Liver (tissue), 9 donors: ENCODE data around the gene BCAR3. TPM values are rescaled to one million over a fixed set of nuclear protein-coding genes. Genes with fewer than 3 reads are reported as not detected.

Experiments used
- DNase-seq: peaks from one replicate; pipeline ENCODE4 v3.0.0-alpha.2; 2017; ENCODE audit warnings: low spot score
- H3K27ac ChIP-seq, 2 donors: one replicate each; pipeline ENCODE4 v1.7.0; 2013; ENCODE audit warnings: inconsistent platforms in 2 of 2, low read length in 2 of 2, control low read depth in 1 of 2, low read depth in 1 of 2, mild to moderate bottlenecking in 1 of 2
- H3K27me3 ChIP-seq, 4 donors: one replicate each; pipeline versions ENCODE4 v1.6.1 to v1.7.0; 2013; ENCODE audit warnings: low read length in 3 of 4, inconsistent platforms in 1 of 4, mild to moderate bottlenecking in 1 of 4, moderate library complexity in 1 of 4; ENCODE audit not compliant: control insufficient read depth in 4 of 4, insufficient read depth in 4 of 4
- H3K36me3 ChIP-seq, 4 donors: one replicate each; pipeline versions ENCODE4 v1.6.1 to v1.7.0; 2013; ENCODE audit warnings: low read length in 3 of 4, mild to moderate bottlenecking in 3 of 4, low read depth in 1 of 4, moderate library complexity in 1 of 4; ENCODE audit not compliant: control insufficient read depth in 4 of 4, insufficient read depth in 3 of 4
- H3K4me1 ChIP-seq, 4 donors: one replicate each; pipeline versions ENCODE4 v1.6.1 to v1.7.0; 2013; ENCODE audit warnings: low read length in 3 of 4, mild to moderate bottlenecking in 3 of 4, moderate library complexity in 1 of 4; ENCODE audit not compliant: control insufficient read depth in 4 of 4, insufficient read depth in 4 of 4
- H3K4me3 ChIP-seq, 3 donors: one replicate each; pipeline versions ENCODE4 v1.6.1 to v1.7.0; 2013; ENCODE audit warnings: low read length in 3 of 3, control low read depth in 1 of 3, low read depth in 1 of 3, mild to moderate bottlenecking in 1 of 3
- H3K9ac ChIP-seq, 2 donors: one replicate each; pipeline ENCODE4 v1.7.0; 2013; ENCODE audit warnings: low read length in 2 of 2, mild to moderate bottlenecking in 2 of 2, moderate library complexity in 2 of 2, control low read depth in 1 of 2, low read depth in 1 of 2
- H3K9me3 ChIP-seq, 4 donors: one replicate each; pipeline versions ENCODE4 v1.6.1 to v1.7.0; 2013; ENCODE audit warnings: low read length in 3 of 4; ENCODE audit not compliant: control insufficient read depth in 4 of 4
- EGR1 ChIP-seq, 2 donors: IDR thresholded peaks; 2 replicates each; pipeline ENCODE4 v1.6.1; 2016 to 2018; ENCODE audit warnings: antibody characterized with exemption in 2 of 2, low read depth in 2 of 2
- FOXA1 ChIP-seq: IDR thresholded peaks from 2 replicates; pipeline ENCODE4 v1.6.1; 2016; ENCODE audit warnings: antibody characterized with exemption
- FOXA2 ChIP-seq: IDR thresholded peaks from 2 replicates; pipeline ENCODE4 v1.6.1; 2016; ENCODE audit warnings: antibody characterized with exemption
- GABPA ChIP-seq, 2 donors: IDR thresholded peaks in 1 of 2; conservative IDR thresholded peaks in 1 of 2; 2 replicates each; pipeline ENCODE4 v1.6.1; 2016; ENCODE audit warnings: antibody characterized with exemption in 2 of 2, mild to moderate bottlenecking in 1 of 2, moderate library complexity in 1 of 2
- HNF4A ChIP-seq, 2 donors: conservative IDR thresholded peaks; 2 replicates each; pipeline ENCODE4 v1.6.1; 2016; ENCODE audit warnings: antibody characterized with exemption in 2 of 2, mild to moderate bottlenecking in 2 of 2
- HNF4G ChIP-seq: IDR thresholded peaks from 2 replicates; pipeline ENCODE4 v1.6.1; 2016; ENCODE audit warnings: antibody characterized with exemption
- JUND ChIP-seq, 2 donors: IDR thresholded peaks; 2 replicates each; pipeline ENCODE4 v1.6.1; 2016; ENCODE audit warnings: antibody characterized with exemption in 2 of 2
- NR2F2 ChIP-seq: IDR thresholded peaks from 2 replicates; pipeline ENCODE4 v1.6.1; 2016; ENCODE audit warnings: antibody characterized with exemption
- RAD21 ChIP-seq, 2 donors: IDR thresholded peaks; 2 replicates each; pipeline ENCODE4 v1.6.1; 2016; ENCODE audit warnings: antibody characterized with exemption in 2 of 2, mild to moderate bottlenecking in 2 of 2
- SP1 ChIP-seq: IDR thresholded peaks from 2 replicates; pipeline ENCODE4 v1.6.1; 2018; ENCODE audit warnings: antibody characterized with exemption, mild to moderate bottlenecking
- TAF1 ChIP-seq: conservative IDR thresholded peaks from 2 replicates; pipeline ENCODE4 v1.6.1; 2016; ENCODE audit warnings: antibody characterized with exemption, mild to moderate bottlenecking
- YY1 ChIP-seq: IDR thresholded peaks from 2 replicates; pipeline ENCODE4 v1.6.1; 2016; ENCODE audit warnings: antibody characterized with exemption, mild to moderate bottlenecking
- WGBS: extraction: QIAGEN DNeasy Blood & Tissue Kit; methylation state at CpG from one replicate; pipeline ENCODE4 v1.1.7; 2013; 5-methylcytosine and 5-hydroxymethylcytosine counted together
- polyA plus RNA-seq, 2 donors: library from polyadenylated mRNA; stranded (reverse) in 1 of 2; unstranded in 1 of 2; fragments of 200-250 nt in 1 of 2; fragments of >200 nt in 1 of 2; fragmentation: Nextera tagmentation in 1 of 2; extraction: Ambion mirVana in 1 of 2; gene quantifications; one replicate each; pipeline versions ENCODE4 v1.2.1 to v1.2.3, GENCODE V29; 2013 to 2015
- total RNA-seq, 2 donors: library from RNA; depleted of rRNA; stranded (reverse); fragments of >200 nt; gene quantifications; one replicate each; pipeline ENCODE4 v1.2.3, GENCODE V29; 2014
- TF ChIP-seq, protein P1 (sequence below): fragments of 150-350 bp; IDR thresholded peaks from 2 replicates; pipeline ENCODE4 v1.5.1; 2017; ENCODE audit warnings: improper control_type of control experiment, low read depth, low read length; ENCODE audit not compliant: missing input control
- TF ChIP-seq, protein P2 (sequence below): IDR thresholded peaks from 2 replicates; pipeline ENCODE4 v1.6.1; 2016; ENCODE audit warnings: antibody characterized with exemption
- TF ChIP-seq, protein P3 (sequence below): IDR thresholded peaks from 2 replicates; pipeline ENCODE4 v1.6.1; 2016; ENCODE audit warnings: antibody characterized with exemption
- donor health status: healthy.
- donor health status: healthy.
- donor health status: healthy.
- donor health status: healthy.
- donor health status: healthy.

The BCAR3 gene
- total and polyA plus RNA-seq, 4 donors: 2.8 to 10.3 (median 7.7) TPM

DNA sequence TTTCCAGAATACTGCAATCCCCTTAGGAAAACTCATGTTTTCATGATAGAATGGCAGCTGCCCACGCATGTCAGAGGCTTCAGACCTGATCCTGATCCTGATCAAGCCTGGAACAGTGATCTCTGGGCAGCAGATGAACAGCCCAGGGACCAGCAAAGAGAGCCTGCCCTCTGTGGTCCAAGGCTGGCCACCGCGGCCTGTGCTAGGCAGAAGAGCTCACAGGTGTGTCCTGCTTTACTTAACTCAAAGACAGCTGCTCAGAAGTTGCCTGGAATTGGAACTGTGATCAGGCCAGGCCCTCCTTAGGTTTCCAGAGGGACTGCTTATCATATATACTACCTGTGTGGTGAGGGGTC is 21.2 kb upstream of the BCAR3 start:
- Histone ChIP-seq H3K27me3 (no peaks in the 10 kb centered on the region), H3K9ac (no peak overlapping the region), H3K9me3 (no peaks in the 10 kb centered on the region), H3K4me1 (peaks cover 8 to 16% (median 14%) of the 10 kb centered on the region in 4 donors), H3K27ac (no peak overlapping the region), H3K36me3 (no peaks in the 10 kb centered on the region), H3K4me3 (no peak overlapping the region)
- WGBS: 60% methylated on average over 3 of the region's 3 CpGs
- no peak for DNase-seq
- no peak for TF ChIP-seq YY1
- no peak for TF ChIP-seq JUND (IDR thresholded peaks at IDR 0.05)
- no peak for TF ChIP-seq FOXA2
- no peak for TF ChIP-seq NR2F2
- no peak for TF ChIP-seq TAF1
- TF ChIP-seq, protein P1, sequence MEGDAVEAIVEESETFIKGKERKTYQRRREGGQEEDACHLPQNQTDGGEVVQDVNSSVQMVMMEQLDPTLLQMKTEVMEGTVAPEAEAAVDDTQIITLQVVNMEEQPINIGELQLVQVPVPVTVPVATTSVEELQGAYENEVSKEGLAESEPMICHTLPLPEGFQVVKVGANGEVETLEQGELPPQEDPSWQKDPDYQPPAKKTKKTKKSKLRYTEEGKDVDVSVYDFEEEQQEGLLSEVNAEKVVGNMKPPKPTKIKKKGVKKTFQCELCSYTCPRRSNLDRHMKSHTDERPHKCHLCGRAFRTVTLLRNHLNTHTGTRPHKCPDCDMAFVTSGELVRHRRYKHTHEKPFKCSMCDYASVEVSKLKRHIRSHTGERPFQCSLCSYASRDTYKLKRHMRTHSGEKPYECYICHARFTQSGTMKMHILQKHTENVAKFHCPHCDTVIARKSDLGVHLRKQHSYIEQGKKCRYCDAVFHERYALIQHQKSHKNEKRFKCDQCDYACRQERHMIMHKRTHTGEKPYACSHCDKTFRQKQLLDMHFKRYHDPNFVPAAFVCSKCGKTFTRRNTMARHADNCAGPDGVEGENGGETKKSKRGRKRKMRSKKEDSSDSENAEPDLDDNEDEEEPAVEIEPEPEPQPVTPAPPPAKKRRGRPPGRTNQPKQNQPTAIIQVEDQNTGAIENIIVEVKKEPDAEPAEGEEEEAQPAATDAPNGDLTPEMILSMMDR: no peak
- no peak for TF ChIP-seq RAD21 (IDR thresholded peaks at IDR 0.05)
- TF ChIP-seq HNF4A (conservative IDR thresholded peaks at IDR 0.05): no peak
- TF ChIP-seq, protein P2, sequence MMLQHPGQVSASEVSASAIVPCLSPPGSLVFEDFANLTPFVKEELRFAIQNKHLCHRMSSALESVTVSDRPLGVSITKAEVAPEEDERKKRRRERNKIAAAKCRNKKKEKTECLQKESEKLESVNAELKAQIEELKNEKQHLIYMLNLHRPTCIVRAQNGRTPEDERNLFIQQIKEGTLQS: no peak
- TF ChIP-seq FOXA1: no peak
- TF ChIP-seq HNF4G: no peak

DNA sequence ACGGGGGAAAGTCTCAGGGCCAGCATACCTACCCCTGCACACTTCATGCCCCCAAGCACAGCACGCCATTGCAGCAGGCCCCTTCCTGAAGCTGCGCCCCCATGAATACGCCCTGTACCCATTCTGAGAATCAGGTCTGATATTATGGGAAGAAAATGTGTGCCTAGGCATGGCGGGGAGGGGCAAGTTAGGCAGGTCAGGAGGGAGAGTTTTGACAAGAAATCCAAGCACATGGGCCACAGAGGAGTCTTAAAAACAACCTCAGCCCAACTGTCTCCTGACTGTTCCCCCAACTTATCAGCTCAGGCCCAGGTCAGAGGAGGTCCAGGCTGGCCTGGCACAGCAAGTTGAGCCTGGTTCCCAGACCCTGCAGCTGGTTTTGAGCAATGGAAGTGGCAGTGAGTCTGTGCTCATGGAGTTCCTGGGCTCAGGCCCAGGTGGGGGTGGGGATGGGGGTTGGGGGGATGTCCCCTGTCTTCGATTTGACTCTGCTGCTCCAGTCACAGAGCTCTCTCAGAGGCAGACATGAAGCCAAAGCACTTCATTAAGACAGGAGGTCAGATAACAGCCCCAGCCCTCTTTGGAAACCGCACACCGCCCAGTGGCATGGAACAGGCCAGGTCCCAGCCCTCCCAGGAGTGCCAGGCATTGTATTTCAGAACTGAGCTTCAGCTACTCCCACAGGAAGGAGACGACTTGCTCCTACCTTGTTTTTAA is 20.6 kb upstream of the BCAR3 start:
- Histone ChIP-seq H3K4me3 (no peak overlapping the region), H3K9me3 (no peaks in the 10 kb centered on the region), H3K27me3 (no peaks in the 10 kb centered on the region), H3K4me1 (peaks cover 8 to 16% (median 14%) of the 10 kb centered on the region in 4 donors), H3K9ac (no peak overlapping the region), H3K36me3 (no peaks in the 10 kb centered on the region), H3K27ac (no peak overlapping the region)
- 94% methylated on average over 9 of the region's 9 CpGs for WGBS
- no peak for DNase-seq
- TF ChIP-seq, protein P3, sequence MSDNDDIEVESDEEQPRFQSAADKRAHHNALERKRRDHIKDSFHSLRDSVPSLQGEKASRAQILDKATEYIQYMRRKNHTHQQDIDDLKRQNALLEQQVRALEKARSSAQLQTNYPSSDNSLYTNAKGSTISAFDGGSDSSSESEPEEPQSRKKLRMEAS: no peak
- no peak for TF ChIP-seq SP1
- TF ChIP-seq NR2F2: no peak
- no peak for TF ChIP-seq HNF4G
- no peak for TF ChIP-seq FOXA2
- TF ChIP-seq, protein P2: no peak

DNA sequence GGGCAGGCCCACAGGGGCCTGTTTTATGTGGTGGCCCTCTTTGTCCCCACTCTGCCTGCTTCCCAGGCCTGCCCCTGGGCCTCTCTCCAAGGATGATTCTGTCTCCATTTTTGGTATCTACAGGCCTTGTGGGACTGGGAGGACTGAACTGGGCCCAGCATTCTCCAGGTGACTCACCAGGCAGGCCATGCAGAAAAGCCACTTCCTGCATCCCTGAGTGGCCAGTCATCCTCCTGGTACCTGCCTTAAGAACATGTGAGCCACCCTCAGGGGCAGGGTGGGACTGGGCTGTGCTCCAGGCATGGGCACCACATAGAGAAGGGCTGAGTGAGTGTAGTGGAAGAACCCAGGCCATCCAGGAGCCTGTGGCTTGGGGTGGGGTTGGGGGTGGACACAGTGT is 20.0 kb upstream of the BCAR3 start:
- no peaks in the 10 kb centered on the region for H3K9me3 ChIP-seq
- H3K9ac ChIP-seq: no peak overlapping the region
- H3K4me3 ChIP-seq: no peak overlapping the region
- no peak for DNase-seq
- H3K4me1 ChIP-seq: peaks cover 8 to 16% (median 14%) of the 10 kb centered on the region in 4 donors
- H3K36me3 ChIP-seq: no peaks in the 10 kb centered on the region
- H3K27ac ChIP-seq: no peak overlapping the region
- H3K27me3 ChIP-seq: no peaks in the 10 kb centered on the region
- TF ChIP-seq EGR1 (IDR thresholded peaks at IDR 0.05; ENCODE audit: low read depth in 2 of 2) (no peak), GABPA (IDR thresholded peaks at IDR 0.05 in 1 of 2, conservative IDR thresholded peaks at IDR 0.05 in 1 of 2) (no peak)
- TF ChIP-seq, protein P1: no peak
